Nephron progenitor cell (in vitro differentiated cells): Measurements from ENCODE around the gene LENG9.
"Not testable (repeated sequence)": the region's sequence is repeated elsewhere in the genome, so short reads cannot be mapped to it uniquely, and the experiment has no call there.

Experiments used
- DNase-seq: peaks from one replicate; pipeline ENCODE4 v3.0.0; 2021
- H3K27ac Mint-ChIP-seq: 2 replicates; pipeline ENCODE4 v1.8.0; 2021; ENCODE audit warnings: mild to moderate bottlenecking, moderate library complexity, mixed read lengths
- H3K27me3 Mint-ChIP-seq: 2 replicates; pipeline ENCODE4 v1.8.0; 2021; ENCODE audit warnings: mild to moderate bottlenecking, low read depth, mixed read lengths; ENCODE audit not compliant: poor library complexity
- H3K36me3 Mint-ChIP-seq: 2 replicates; pipeline ENCODE4 v1.8.0; 2021; ENCODE audit warnings: low read depth, mixed read lengths
- H3K4me1 Mint-ChIP-seq: 2 replicates; pipeline ENCODE4 v1.8.0; 2021; ENCODE audit warnings: mixed read lengths
- H3K4me3 Mint-ChIP-seq: 2 replicates; pipeline ENCODE4 v1.8.0; 2021; ENCODE audit warnings: mild to moderate bottlenecking, moderate library complexity, mixed read lengths
- H3K9me3 Mint-ChIP-seq: 2 replicates; pipeline ENCODE4 v1.8.0; 2021; ENCODE audit warnings: mild to moderate bottlenecking, moderate library complexity, mixed read lengths
- TF ChIP-seq, protein P1 (sequence below): fragments of 200-600 bp; sonication (generic); IDR thresholded peaks from 2 replicates; pipeline ENCODE4 v1.5.0; 2021; ENCODE audit warnings: antibody characterized with exemption

Gene LENG9

DNA sequence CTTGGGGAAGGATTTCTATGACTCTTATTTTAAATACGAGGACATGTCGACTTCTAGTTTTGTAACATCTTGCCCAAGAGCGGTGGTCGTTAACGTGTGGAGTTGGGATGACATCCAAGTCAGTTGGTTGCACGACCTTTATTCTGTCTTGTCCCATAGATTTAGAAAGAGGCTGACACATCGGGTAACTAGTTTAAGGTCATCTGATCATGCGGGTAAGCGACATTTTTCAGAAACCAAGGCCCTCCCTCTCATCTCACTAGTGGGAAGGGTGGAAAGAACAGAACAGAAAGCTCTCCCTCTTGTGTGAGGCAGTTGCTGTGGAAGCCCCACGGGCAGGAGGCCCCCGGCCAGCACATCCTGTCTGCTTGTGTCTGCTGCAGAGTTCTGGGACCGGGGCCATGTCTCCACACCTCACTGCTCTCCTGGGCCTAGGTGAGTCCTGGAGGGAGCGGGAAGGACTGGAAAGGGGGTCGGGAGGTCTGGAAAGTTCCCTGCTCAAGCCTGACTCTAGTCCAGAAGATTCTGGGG is 39.0 kb upstream of the LENG9 start, which contains the start of gene LAIR2:
LAIR2 (plus strand) TSS at position 314 of the 531 bp plus-strand sequence; CDS start at position 402, 88 bp downstream.
- TF ChIP-seq, protein P1, sequence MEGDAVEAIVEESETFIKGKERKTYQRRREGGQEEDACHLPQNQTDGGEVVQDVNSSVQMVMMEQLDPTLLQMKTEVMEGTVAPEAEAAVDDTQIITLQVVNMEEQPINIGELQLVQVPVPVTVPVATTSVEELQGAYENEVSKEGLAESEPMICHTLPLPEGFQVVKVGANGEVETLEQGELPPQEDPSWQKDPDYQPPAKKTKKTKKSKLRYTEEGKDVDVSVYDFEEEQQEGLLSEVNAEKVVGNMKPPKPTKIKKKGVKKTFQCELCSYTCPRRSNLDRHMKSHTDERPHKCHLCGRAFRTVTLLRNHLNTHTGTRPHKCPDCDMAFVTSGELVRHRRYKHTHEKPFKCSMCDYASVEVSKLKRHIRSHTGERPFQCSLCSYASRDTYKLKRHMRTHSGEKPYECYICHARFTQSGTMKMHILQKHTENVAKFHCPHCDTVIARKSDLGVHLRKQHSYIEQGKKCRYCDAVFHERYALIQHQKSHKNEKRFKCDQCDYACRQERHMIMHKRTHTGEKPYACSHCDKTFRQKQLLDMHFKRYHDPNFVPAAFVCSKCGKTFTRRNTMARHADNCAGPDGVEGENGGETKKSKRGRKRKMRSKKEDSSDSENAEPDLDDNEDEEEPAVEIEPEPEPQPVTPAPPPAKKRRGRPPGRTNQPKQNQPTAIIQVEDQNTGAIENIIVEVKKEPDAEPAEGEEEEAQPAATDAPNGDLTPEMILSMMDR: no peak
- Mint-ChIP-seq H3K4me3 (no peak within 1 kb of the TSS), H3K27me3 (no peaks in the 10 kb centered on the region), H3K9me3 (peaks cover 69% of the 10 kb centered on the region), H3K36me3 (no peaks in the 10 kb centered on the region), H3K4me1 (no peaks in the 10 kb centered on the region), H3K27ac (no peak within 1 kb of the TSS)
- DNase-seq: no peak

DNA sequence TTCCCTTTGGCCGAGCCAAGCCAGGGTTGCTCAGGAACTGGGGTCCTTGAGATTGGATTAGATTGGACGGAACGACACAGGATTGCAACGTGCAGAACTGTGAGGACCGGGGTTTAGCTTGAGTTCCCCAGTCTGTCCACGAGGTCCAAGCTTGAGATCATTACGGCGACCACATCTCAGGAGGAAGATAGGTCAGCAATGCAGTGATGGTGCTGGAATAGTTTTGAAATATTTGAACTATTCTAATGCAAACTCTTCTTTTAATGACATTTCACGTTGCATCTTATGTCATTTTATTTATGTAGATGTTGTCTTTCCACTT is 34.8 kb upstream of the LENG9 start:
- H3K9me3 Mint-ChIP-seq: peaks cover 58% of the 10 kb centered on the region
- H3K36me3 Mint-ChIP-seq, H3K4me3 Mint-ChIP-seq, H3K27ac Mint-ChIP-seq, H3K4me1 Mint-ChIP-seq, DNase-seq, H3K27me3 Mint-ChIP-seq: not testable (repeated sequence)

DNA sequence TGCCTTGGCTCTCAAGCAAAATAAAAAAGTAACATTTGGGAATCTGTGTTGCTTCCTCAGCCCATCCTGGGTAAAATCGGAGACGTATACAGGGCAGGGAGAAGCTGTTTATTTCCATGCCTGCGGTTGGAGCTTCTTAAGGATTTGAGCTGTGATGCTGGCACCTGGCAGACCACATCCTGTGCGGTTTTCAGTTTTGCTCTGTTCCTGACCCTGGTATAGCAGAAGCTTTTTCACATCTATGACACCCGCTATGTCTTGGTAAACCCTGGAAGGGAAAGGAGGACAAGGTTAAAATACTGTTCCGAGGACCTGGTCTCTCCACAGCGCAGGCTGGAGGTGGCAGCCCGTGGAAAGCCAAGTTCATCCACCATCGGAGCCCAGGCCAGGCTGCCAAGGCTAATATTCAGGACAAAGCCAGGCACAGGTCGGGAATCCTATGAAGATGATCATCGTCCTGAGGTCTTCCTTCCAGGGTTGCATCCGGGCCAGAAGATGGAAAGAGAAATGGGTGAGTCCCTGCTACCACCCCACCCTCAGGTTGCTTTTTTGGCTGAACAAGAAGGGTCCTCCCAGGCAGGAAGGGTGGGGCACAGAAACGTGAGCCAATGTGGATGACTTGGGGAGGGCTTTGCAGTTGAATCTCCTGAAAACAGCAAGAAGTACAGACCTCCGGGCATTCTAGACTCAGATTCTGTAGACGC is 34.3 kb upstream of the LENG9 start:
- not testable (repeated sequence) for H3K27me3 Mint-ChIP-seq, H3K4me3 Mint-ChIP-seq, H3K27ac Mint-ChIP-seq, DNase-seq, H3K36me3 Mint-ChIP-seq, H3K4me1 Mint-ChIP-seq
- H3K9me3 Mint-ChIP-seq: peaks cover 60% of the 10 kb centered on the region

DNA sequence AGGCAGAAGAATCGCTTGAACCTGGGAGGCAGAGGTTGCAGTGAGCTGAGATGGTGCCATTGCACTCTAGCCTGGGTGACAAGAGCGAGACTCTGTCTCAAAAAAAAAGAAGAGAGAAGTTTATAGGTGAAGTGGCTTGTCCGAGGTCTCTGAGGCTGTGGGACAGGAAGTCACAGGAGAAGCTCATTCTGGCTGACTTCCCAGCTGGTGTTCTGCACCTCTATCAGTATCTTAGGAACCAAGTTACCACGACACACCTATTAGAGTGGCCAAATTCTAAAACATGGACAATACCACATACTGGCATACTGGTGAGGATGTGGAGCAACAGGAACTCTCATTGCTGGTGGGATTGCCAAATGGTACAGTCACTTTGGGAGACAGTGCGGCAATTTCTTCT is 31.7 kb upstream of the LENG9 start:
- H3K4me1 Mint-ChIP-seq, H3K36me3 Mint-ChIP-seq, H3K4me3 Mint-ChIP-seq, H3K27ac Mint-ChIP-seq, DNase-seq: not testable (repeated sequence)
- Mint-ChIP-seq H3K9me3 (peaks cover 59% of the 10 kb centered on the region), H3K27me3 (peaks cover 12% of the 10 kb centered on the region)

DNA sequence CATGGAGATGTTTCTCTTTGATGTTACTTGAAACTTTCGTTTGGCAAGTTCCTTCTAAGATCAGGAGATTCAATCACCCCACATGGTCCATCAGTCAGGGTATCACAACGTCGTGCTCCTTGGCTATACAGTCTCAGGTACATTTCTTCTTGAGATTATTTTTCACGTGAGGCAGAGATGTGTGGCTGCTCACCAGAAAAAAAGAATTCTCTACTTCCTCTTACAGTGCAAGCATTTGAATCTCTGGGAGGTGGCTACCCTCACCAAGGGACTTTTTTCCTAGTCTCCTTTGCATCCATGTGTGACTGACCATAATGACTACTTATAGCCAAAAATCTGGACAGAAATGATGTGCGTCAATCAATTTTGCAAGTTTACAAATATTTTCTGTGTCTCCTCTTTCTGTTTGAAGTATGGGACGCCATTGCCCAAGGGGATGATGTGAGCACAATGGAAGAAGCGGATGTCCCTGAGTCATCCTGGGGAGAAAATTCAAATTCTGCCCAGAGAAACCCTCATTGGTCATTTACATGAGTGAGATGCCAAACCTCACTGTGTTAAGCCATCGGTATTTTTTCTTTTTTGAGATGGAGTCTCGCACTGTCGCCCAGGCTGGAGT is 30.5 kb upstream of the LENG9 start:
- Mint-ChIP-seq H3K27me3 (peaks cover 12% of the 10 kb centered on the region), H3K4me3 (no peak overlapping the region)
- no peak for DNase-seq

DNA sequence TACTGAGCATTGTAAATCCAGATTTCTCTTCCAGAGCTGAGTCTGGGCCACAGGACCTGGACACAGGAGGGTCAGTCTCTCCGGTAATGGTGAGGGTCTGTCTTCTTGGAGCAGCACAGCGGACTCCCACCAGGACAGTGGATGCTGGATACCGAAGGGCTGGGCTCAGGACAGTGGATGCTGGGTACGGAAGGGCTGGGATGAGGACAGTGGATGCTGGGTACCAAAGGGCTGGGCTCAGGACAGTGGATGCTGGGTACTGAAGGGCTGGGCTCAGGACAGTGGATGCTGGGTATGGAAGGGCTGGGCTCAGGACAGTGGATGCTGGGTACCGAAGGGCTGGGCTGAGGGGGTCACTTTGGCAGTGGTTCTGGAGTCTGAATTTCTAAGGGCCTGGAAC is 29.5 kb upstream of the LENG9 start:
- Mint-ChIP-seq H3K27me3 (peaks cover 12% of the 10 kb centered on the region), H3K9me3 (peaks cover 57% of the 10 kb centered on the region)
- H3K27ac Mint-ChIP-seq, H3K4me1 Mint-ChIP-seq, H3K4me3 Mint-ChIP-seq, DNase-seq, H3K36me3 Mint-ChIP-seq: not testable (repeated sequence)

More for the DNA sequence above, 30.5 kb upstream of the LENG9 start:
- peaks cover 57% of the 10 kb centered on the region for H3K9me3 Mint-ChIP-seq
- H3K36me3 Mint-ChIP-seq: no peaks in the 10 kb centered on the region
- H3K4me1 Mint-ChIP-seq: no peaks in the 10 kb centered on the region
- TF ChIP-seq, protein P1: no peak
- no peak overlapping the region for H3K27ac Mint-ChIP-seq

DNA sequence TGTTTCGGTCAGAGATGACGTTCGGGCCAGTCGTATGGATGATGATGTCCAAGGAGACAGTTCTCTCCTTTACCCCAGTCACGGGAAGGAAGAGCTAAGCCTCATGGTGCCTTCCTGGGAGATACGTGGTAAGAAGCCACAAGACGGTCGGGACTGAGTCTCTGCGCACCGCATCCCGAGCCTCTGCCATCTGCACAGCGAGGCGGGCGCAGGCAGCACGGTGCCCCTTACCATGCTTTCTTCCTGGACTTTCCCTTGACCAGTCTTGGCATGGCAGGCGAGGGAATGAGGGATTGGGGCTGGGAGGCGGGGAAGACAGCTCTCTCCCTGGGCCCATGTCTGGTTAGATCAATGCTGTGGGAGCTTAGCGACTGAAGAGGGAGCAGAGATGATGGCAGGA is 29.0 kb upstream of the LENG9 start:
- H3K4me1 Mint-ChIP-seq: no peaks in the 10 kb centered on the region

More for the DNA sequence above, 29.0 kb upstream of the LENG9 start:
- Mint-ChIP-seq H3K27ac (no peak overlapping the region), H3K9me3 (peaks cover 55% of the 10 kb centered on the region), H3K27me3 (peaks cover 12% of the 10 kb centered on the region), H3K4me3 (no peak overlapping the region), H3K36me3 (no peaks in the 10 kb centered on the region)
- no peak for DNase-seq
- TF ChIP-seq, protein P1: no peak
